NCI-H748 (cell line): ENCODE measurements around the gene PSMD1.
"Not testable (repeated sequence)": the region's sequence is repeated elsewhere in the genome, so short reads cannot be mapped to it uniquely, and the experiment has no call there.

Experiments used
- DNase-seq: peaks from one replicate; lab custom pipeline; 2025; ENCODE audit not compliant: unreplicated experiment; lab: John Stamatoyannopoulos, UW

PSMD1 gene

DNA sequence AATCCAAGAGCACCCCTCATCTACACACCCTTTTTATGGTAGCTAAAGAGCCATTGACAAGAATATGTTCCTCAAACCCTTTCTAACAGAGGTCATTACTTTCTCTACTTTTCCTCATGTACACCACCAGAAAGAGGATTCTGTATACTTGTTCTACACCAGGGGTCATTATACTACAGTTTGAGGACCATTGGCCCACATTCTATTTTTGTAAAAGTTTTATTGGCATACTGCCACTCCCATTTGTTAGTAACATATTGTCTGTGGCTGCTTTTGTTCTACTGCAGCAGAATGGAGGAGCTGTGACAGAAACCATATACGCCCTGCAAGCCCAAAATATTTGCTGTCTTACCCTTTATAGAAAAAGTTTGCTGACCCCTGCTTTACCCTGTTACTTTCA, 53.9 kb downstream of the PSMD1 start:
- DNase-seq: no peak

DNA sequence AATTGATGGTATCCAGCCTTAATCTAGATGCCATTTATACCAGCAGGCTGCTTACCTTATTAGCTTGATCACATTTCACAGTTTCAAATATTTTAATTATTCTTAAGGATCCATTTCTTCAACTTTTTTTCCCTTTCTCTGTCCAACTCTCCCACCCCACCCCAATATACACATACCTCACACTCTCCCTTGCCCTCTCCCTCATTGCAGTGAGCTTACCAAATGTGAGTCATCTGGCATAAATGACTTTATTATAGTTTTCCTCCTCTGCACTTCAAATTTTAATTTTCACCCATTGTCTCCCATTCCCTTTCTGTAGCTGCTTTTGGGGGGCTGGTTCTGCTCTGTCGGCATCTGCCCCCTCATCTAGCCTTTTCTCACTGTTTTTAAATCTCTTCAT, 55.3 kb downstream of the PSMD1 start:
- no peak for DNase-seq

DNA sequence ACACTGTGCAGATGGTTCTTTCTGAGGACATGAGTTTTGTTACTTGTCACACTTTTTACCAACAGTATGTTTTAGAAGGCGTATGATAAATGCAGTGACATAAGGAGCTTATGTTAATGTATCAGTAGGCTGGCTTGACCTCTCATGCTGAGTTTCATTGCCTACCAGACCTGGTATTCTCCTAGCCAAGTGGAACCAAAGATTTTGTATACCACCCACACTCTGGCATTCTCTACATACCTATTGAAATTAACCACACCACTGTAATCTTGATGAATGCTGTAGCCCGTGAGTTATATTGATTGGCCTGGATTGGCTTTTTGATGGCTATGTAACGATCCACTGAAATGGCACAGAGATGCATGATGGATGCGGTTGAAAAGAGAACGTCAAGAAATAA, 56.8 kb downstream of the PSMD1 start:
- DNase-seq: no peak

DNA sequence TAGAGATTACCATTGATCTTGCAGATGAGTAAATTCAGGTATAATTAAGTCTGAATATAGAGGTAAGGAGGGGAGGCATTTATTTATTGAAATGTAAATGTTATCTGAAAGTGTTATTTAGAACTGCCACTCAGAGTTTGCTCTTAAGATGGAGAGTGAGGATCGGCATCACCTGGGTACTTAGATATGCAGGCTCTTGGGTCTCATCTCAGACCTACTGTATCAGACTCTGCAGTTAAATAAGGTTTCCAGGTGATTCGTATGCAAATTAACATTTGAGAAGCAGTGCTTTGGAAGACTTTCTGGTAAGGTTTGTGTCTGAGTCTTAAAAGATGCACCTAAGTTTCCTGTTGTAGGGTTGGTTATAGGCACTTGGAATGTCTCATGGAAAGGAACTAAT, 59.0 kb downstream of the PSMD1 start:
- DNase-seq: no peak

DNA sequence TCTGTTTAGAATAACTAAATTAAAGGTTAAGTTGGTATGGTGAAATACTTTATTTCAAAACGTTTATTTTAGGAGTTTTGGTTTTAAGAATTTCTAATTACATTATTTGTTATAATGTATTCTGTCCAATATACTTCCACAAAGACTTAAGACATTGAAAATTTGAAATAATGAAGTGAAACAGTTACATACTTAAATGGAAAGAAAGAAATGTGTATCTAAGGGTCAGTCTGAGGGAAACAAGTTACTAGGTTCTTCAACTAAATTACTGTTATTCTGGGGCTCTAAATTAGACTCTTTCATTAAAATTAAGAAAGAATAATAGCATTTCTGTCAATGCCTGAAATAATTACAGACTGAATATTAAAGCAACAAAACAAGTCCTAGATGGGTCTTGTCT, 60.5 kb downstream of the PSMD1 start:
- no peak for DNase-seq

DNA sequence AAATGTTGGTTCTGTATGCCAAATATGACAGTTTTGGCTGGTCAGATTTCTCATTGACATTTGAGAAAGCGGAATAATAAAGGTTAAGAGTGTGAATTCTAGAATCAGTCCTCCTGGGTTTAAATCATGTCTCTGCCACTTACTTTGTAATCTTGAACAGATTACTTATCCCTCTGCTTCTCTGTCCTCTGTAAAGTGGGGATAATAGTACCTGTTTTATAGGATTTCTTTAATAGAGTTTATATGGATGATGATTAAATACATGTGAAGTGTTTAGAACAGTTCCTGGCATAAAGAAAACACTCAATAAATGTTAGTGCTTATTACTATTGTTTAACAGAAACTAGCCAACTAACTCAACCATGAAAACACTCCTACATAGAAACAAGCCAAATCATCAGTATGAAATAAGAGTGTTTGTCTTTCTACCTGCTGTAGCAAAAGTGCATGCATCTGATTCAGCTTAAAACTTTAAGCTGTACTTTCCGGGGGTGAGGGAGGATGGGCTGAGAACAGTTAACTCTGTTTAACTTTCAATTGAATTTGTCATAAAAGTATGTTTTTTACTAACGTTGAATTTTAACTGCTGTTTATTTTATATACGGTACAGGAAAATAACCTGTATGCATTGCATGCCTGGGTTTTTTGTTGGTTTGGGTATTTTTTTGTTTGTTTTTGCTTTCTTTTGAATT, 61.4 kb downstream of the PSMD1 start:
- no peak for DNase-seq

DNA sequence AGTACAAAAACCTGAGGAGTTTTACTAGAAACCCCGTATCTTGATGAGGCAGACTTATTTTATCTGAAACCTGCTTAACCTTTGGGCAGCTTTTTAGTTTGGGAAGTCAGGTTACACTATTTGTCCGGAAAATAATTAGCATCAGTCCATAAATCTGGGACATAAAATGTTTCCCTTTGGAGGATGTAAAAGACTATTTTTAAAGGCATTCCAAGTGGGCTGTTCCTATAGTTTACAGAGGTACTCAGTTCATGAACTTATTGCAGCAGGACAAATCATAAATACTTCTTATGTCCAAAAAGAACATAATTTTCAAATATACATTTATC, 61.9 kb downstream of the PSMD1 start:
- DNase-seq: no peak

DNA sequence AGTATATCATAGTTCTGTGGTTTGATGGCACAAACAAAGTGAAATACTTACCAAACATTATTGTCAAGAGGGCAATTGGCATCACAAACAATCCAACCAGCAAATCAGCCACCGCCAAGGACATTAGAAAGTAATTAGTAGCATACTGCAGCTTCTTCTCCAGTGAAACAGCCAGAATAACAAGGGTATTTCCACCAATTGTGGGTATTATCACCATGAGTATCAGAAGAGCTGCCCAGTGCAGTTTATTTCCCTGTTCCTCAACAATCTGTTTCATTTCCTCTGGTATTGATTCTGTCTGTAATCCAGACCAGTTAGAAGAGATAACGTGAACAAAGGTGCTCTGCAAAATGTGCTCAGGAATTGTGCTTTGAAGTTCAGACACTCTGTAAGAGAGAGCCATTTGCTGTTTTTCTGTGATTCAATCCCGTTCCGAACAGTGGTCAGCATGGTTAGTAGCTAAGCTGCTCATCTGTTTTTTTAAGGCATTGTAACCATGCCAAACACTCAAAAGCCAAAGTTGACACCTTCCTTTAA, 66.8 kb downstream of the PSMD1 start:
- no peak for DNase-seq

DNA sequence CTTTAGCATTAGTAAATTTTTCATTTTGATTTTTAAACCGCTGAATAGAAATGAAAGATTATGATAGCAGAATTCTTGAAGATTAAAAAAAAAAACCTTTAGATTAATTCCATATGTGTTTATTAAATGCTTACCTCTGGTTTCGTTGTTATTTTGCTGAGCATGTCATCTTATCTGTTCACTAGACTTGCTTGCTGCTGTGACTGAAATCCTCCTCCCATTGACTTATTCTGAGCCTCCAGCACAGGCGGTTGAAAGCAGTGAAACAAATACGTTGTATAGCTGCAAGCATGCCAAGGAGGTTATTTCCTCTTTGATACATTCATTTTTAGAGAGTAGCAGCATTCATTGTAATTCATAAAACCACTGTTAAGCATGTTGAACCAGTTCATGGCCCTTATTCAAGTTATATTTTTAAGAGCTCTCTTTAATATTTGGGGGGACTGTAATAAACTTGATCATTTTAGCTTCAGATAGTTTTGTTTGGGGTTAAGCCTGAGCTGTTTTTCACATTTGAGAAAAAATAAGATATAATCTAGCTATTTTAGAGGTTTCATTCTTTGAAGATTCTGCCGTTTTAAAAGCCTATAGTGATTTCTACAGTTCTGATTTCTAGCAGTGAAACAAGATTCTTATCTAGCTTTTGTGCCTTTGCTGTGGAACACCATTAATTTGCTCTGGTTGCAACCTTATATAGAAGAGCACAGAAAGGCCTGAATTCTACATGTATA, 68.3 kb downstream of the PSMD1 start, which contains the start of gene HTR2B:
TSS of gene HTR2B (minus strand) at position 205 of the 731 bp plus-strand sequence. CDS start 1,278 bp downstream, outside the sequence.
- DNase-seq: no peak

DNA sequence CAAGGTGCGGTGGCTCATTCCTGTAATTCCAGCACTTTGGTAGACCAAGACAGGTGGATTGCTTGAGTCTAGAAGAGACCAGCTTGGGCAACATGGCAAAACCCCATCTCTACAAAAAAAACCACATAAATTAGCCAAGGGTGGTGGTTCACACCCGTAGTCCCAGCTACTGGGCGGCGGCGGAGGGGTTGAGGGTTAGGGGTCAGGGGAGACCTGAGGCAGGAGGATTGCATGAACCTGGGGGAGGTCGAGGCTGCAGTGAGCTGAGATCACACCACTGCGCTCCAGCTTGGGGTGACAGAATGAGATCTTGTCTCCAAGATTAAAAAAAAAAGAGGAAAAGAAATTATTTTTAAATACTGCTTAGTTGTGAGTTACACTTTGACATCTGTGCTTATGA, 69.5 kb downstream of the PSMD1 start:
- DNase-seq: no peak

DNA sequence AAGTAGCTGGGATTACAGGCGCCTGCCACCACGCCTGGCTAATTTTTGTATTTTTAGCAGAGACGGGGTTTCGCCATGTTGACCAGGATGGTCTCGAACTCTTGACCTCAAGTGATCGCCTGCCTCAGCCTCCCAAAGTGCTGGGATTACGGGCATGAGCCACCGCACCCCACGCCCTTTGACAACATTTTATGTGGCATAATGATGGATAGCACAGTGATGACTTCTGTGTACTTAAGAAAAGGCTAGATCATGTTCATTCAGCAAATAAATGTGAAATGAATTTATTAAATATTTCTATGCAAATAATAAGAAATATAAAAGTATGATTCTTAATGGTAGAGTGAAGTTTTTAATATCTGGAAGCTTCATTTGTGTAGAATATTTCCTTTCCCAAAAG, 70.8 kb downstream of the PSMD1 start:
- DNase-seq: no peak

DNA sequence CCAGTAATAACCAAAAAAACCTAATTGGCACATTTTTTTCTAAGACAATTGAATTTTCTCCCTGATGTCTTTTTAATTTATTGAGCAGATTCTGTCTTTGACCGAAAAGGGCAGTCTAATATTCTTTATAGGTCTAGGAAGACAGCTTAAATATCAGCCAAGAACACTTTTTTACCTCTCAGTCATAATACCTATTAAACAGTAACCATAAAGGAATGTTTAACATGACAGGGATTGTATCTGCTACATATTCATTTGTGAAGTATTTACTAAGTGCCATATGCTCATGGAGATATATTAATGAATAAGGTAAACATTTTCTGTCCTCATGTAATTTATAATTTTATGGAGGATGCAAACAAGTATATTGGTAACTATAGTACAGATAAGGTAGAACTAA, 71.3 kb downstream of the PSMD1 start:
- no peak for DNase-seq

DNA sequence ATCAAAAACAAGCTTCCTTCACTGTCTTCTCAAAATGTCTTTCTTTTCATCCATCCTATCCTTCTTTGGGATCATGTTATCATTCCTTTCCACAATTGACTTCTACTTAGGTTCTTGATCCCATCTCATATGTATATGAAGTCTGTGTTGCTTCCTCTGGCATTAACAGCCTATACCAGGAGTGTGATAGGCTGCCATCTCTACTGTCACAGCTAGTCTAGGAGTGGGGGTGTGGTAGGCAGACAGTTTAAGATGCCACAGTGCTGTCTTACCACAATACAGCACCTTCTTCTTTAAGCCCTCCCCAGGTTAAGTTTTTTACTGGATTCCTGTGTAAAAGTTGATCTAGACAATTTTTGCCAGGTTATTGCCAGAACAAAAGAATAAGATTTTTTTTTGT, 71.9 kb downstream of the PSMD1 start:
- DNase-seq: no peak

DNA sequence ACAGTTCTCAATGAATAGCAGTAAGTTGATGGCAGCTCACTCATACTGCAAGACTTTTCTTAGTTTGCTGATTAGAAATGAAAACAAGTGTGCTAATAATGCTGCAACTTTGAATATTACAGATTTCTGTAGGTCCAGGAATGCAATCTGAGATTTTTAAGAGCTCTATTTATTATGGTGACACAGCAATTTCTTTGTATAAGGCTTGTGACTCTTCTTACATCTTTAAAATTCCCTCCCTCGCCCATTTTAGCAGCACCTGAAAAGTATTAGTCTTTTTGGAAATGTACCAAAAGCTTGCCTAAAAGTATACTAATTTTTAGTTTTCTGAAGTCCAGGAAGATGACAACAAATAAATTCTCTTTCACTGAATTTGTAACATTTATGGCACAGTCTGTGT, 72.5 kb downstream of the PSMD1 start:
- DNase-seq: no peak

DNA sequence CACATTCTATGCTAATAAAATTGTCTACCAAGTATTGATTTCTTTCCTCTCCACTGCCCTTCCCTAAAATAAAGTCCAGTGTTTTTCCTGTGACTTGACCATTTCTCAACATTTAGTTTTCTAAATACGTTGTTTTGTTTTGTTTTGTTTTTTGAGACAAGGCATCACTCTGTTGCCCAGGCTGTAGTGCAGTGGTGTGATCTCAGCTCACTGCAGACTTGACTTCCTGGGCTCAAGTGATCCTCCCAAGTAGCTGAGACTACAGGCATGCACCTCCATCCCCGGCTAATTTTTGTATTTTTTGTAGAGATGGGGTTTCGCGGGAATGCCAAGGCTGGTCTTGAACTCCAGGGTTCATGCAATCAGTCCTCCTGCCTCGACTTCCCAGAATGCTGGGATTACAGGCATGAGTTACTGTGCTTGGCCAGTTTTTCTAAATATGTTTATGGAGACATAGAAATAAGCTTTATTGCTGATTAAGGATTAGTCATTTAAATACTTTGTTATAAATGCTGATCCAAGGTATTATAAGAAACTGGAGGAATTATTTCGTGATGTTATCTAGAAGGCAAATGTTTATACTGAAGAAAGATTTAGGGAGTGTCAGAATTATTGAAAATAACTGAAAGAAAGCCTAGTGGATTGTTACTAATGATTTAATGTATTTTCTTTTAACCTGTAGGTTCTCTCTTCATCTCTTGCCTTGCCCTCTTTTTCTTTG, 73.8 kb downstream of the PSMD1 start:
- DNase-seq: no peak

DNA sequence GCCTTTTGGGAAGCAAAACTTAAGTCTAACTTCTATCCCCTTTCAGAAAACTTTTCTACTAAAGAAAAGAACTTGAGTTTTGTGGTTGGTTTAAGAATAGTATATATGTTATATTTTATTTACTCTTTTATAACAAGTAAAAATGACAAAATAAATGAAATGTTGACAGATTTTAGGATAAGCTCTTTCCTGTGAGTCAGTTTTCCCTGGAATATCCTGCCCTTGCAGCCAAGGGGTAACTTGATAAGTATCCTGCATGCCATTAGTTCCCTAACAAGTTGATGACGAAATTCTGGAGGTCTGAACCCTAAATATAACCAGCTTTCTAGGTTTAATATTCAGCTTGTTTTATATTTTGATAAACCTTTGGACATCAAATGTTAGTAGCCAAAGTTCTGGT, 75.5 kb downstream of the PSMD1 start:
- DNase-seq: no peak

DNA sequence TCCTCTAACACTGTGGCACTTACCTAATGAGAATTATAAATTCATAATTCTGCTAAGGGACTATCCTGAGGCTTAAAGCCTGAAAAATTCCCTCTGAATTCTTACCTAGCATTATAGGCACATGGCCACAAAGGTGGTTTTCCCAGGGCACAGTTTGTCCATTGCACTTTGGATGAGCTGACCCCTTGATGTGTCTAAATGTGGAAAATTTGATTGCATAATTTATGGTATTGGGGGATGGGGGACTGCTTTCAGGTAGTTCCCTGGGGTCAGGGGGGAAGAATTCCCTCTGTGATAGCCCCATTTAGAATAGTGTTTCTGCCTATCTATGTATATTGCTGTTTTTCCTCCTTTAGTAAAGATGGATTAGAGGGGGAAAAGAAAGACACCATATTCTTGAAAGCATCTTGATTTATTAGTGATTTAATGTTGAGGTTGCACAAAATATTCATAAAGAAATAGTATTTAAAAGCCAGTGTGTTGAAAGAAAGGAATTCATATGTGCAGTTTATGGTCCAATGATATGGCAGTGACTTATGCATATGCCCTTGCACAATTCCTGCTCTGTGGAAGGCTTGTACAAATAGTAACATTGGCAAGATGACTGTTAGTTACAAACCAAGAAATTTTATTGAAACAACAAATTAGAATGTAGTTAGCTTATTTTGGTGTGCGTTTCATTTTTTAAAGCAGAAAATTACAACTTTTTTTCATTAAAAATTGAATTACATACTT, 76.9 kb downstream of the PSMD1 start:
- DNase-seq: no peak

DNA sequence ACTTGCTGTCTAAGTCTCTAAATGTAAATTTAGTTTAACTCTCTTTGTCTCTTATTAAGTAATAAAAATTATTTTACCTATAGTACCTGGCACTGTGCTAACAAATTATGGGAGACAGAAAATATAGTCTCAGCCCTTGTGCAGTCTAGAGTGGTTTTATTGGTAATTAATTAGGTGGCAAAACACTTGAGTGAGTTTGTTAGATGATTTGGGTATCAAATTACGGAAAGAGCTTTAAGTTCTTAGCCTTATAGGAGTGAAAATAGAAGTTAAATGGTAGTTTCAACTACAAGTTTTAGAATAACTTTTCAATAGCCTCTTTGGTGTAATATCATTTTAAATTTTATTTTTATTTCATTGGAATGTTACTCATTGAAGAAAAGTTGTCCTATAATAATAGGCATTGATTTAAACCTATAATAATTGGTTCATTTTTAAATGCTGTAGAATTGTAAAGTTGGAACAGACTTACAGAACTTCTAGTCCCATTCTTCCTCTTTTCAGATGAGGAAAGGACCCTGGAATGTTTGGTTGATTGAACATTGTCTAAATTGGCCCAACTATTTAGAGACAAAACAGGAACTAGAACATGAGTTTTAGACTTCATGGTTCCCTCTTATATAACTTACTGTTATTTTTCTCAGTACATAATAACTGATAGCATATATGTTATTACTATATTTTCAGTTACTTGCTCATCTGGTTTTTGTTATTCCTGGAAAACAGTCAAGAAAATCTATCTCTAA, 78.4 kb downstream of the PSMD1 start:
- DNase-seq: peak; percentile 23

DNA sequence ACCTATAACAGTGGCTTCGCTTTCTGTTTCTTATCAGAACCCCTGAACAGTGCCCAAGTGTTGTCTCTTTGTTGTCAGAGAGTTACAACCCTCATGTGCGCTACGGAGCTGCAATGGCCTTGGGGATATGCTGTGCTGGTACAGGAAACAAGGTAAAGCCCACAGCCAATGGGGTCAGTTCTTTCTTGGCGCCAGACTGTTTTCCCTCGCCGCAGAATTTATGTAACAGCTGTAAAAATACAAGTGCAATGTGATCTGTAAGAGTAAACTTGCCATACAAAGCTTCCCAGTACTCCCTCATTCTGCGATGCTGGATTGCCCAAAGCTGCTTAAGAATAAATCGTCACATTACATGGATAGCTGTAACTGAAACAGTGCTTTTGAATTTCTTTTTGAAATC, 82.0 kb downstream of the PSMD1 start:
- DNase-seq: peak; percentile 84

DNA sequence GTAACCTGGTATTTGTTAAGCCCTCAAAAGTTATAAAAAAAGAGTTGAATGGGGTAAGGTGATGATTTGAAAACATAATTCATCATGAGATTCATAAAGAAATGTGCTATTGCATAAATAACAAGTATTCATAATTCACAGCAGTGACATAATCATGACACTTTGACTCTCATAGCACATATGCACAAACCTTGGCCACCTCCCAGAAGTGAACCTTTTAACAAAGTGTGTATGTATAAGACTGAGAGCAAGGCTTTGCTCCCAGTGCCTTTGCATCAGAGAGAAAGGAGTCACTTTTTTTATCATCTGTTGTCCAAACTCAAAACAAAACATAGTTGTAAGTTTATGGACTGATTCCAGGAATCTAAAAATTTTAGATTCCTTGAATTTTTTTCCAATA, 83.1 kb downstream of the PSMD1 start:
- DNase-seq: no peak

DNA sequence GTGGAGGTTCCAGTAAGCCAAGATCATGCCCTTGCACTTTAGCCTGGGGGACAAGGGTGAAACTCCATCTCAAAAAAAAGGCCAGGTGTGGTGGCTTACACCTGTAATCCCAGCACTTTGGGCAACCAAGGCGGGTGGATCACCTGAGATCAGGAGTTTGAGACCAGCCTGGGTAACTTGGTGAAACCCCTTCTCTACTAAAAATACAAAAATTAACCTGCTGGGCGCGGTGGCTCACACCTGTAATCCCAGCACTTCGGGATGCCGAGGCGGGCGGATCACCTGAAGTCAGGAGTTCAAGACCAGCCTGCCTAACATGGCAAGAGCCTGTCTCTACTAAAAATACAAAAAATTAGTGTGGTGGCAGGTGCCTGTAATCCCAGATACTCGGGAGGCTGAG, 84.1 kb downstream of the PSMD1 start:
- not testable (repeated sequence) for DNase-seq
